ENCODE measurements around the gene RTN4R.
A peak's percentile ranks its signal among the peaks of the same experiment; 100 is the strongest.
"Not testable (repeated sequence)": the region's sequence is repeated elsewhere in the genome, so short reads cannot be mapped to it uniquely, and the experiment has no call there.

Gene RTN4R

DNA sequence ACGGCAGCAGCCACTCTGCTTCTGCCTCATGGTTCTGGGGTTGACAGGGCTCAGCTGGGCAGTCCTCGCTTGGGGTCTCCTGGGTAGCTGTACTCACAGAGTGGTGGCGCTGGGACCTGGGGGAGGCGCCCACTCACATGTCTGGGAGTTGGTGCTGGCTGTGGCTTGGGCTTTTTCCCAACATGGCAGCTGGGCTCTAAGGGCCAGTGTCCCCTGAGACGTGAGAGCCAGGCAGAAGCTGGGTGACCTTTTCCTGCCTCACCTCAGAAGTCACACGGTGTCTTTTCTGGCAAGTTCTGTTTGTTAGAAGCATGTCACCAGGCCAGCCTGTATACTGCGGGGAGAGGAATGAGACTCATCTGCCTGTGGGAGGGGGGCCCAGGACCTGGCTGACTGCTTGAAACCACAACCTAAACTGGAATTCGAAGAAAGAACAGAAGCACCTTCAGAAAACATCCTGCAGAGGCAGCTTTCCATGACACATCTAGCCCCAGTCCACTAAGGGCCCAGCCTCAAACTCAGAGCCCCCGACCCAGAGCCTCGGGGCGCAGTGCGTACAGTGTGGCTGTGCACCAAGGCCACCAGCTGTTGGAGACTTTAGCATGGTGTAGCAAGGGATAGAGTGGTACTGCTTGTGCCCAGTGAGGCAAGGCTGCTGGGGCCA lies 37.2 kb upstream of the RTN4R start:
- H3K36me3 ChIP-seq (ENCODE audit: control insufficient read depth, insufficient read depth, low read length); DNase-seq; H3K4me3 ChIP-seq (ENCODE audit: insufficient read depth, low read depth, low read length, poor library complexity, severe bottlenecking): not testable (repeated sequence)

DNA sequence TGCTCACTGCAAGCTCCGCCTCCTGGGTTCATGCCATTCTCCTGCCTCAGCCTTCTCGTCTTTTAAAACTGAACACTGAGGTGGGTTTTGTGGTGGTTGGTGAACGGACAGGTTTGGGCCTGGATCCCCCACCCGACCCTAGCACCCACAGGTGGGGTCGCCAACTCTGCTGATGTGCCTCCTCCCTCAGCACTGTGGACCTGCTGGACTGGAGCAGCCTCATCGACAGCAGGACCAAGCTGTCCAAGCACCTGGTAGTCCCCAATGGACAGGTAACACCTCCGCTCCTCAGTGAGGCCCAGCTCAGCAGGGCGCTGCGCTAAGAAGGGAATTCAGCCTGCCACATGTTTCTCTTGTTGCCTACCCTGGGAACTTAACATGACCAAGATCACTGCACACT lies 36.5 kb upstream of the RTN4R start:
- H3K27ac ChIP-seq (ENCODE audit: insufficient read depth, low read length, poor library complexity, severe bottlenecking), result no peak overlapping the region
- no peak overlapping the region for H3K4me3 ChIP-seq (ENCODE audit: insufficient read depth, low read depth, low read length, poor library complexity, severe bottlenecking)
- peaks cover 3% of the 10 kb centered on the region for H3K27me3 ChIP-seq (replicated peaks; ENCODE audit: control insufficient read depth, insufficient read depth, low read length, poor library complexity, severe bottlenecking)
- no peaks in the 10 kb centered on the region for H3K9me3 ChIP-seq (ENCODE audit: control insufficient read depth, low read length)
- peaks cover 6% of the 10 kb centered on the region for H3K4me1 ChIP-seq (ENCODE audit: control insufficient read depth, insufficient read depth, low read length, poor library complexity, severe bottlenecking)
- no peaks in the 10 kb centered on the region for H3K36me3 ChIP-seq (ENCODE audit: control insufficient read depth, insufficient read depth, low read length)
- no peak for DNase-seq

More for the DNA sequence above, 37.2 kb upstream of the RTN4R start:
- not testable (repeated sequence) for H3K27me3 ChIP-seq (replicated peaks; ENCODE audit: control insufficient read depth, insufficient read depth, low read length, poor library complexity, severe bottlenecking); H3K27ac ChIP-seq (ENCODE audit: insufficient read depth, low read length, poor library complexity, severe bottlenecking); H3K4me1 ChIP-seq (ENCODE audit: control insufficient read depth, insufficient read depth, low read length, poor library complexity, severe bottlenecking); H3K9me3 ChIP-seq (ENCODE audit: control insufficient read depth, low read length)

DNA sequence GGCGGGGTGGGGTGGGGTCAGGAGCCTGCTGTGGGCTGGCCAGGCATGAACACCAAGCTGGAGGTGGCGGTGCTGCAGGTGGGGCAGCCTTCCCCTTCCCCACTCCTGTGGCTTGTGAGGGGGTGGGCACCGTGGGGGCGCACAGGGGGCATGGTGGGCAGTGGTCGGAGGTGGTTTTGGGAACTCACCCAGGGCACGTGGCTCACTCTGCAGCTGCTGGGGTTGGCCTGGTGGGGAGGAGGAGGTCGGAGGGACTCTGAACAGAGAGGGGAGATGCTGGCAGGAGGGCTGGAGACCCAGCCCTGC lies 35.1 kb upstream of the RTN4R start:
- DNase-seq; H3K27ac ChIP-seq (ENCODE audit: insufficient read depth, low read length, poor library complexity, severe bottlenecking); H3K4me1 ChIP-seq (ENCODE audit: control insufficient read depth, insufficient read depth, low read length, poor library complexity, severe bottlenecking); H3K27me3 ChIP-seq (replicated peaks; ENCODE audit: control insufficient read depth, insufficient read depth, low read length, poor library complexity, severe bottlenecking); H3K4me3 ChIP-seq (ENCODE audit: insufficient read depth, low read depth, low read length, poor library complexity, severe bottlenecking); H3K36me3 ChIP-seq (ENCODE audit: control insufficient read depth, insufficient read depth, low read length); H3K9me3 ChIP-seq (ENCODE audit: control insufficient read depth, low read length): not testable (repeated sequence)

DNA sequence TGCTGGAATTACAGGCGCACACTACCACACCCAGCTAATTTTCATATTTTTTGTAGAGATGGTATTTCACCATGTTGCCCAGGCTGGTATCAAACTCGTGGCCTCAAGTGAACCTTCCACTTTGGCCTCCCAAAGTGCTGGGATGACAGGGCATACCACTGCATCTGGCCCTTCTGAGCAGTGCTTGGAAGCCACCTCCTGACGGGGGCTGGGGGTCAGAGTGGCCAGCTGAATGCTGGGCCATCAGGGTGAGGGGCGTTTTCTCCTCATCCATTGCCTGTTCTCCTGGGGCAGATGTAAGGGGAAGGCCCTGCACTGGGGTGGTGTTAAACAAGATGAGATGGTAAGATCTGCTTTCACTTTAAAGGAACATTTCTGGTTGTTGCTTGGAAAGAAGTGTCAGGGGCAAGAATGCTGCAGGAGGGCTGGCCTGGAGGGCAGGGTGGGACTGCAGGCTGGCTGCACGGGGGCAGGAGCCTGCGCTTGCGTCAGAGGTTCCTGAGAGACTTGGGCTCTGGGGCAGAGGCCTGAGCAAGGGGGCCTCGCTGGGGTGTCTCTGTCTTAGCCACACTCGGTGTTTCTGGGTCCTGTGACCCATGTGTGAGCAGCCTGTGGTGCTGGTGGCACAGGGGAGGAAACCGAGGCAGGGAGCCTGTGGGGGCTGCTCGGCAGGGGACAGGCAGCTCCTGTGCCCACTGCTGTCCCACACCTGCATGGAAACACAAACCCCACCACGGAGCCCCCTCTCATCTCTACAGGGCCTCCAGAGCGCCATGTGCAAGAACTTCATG lies 34.5 kb upstream of the RTN4R start:
- H3K36me3 ChIP-seq (ENCODE audit: control insufficient read depth, insufficient read depth, low read length), result no peaks in the 10 kb centered on the region
- no peaks in the 10 kb centered on the region for H3K9me3 ChIP-seq (ENCODE audit: control insufficient read depth, low read length)
- no peak for DNase-seq
- no peak overlapping the region for H3K27ac ChIP-seq (ENCODE audit: insufficient read depth, low read length, poor library complexity, severe bottlenecking)
- peaks cover 3% of the 10 kb centered on the region for H3K27me3 ChIP-seq (replicated peaks; ENCODE audit: control insufficient read depth, insufficient read depth, low read length, poor library complexity, severe bottlenecking)
- peaks cover 8% of the 10 kb centered on the region for H3K4me1 ChIP-seq (ENCODE audit: control insufficient read depth, insufficient read depth, low read length, poor library complexity, severe bottlenecking)
- no peak overlapping the region for H3K4me3 ChIP-seq (ENCODE audit: insufficient read depth, low read depth, low read length, poor library complexity, severe bottlenecking)

DNA sequence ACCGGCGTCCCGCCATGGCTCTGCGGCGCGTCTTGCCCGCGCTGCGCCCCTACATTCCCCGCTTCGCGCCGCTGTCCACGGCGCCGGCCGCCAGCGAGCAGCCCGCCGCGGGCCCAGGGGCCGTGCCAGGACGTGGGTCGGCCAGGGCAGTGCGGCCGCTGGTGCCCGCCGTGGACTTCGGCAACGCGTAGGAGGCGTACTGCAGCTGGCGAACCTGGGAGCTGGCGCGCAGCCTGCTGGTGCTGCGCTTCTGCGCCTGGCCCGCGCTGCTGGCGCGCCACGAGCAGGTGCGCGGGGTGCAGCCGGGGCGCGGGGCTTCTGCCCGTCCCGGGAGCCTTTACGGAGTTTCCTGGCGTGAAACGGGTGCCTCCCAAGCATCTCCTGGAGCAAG lies 31.6 kb upstream of the RTN4R start:
- no peak for DNase-seq
- Histone ChIP-seq H3K27ac (ENCODE audit: insufficient read depth, low read length, poor library complexity, severe bottlenecking) (no peak overlapping the region), H3K36me3 (ENCODE audit: control insufficient read depth, insufficient read depth, low read length) (no peaks in the 10 kb centered on the region), H3K9me3 (ENCODE audit: control insufficient read depth, low read length) (no peaks in the 10 kb centered on the region), H3K4me1 (ENCODE audit: control insufficient read depth, insufficient read depth, low read length, poor library complexity, severe bottlenecking) (peaks cover 8% of the 10 kb centered on the region), H3K27me3 (replicated peaks; ENCODE audit: control insufficient read depth, insufficient read depth, low read length, poor library complexity, severe bottlenecking) (peaks cover 3% of the 10 kb centered on the region), H3K4me3 (ENCODE audit: insufficient read depth, low read depth, low read length, poor library complexity, severe bottlenecking) (peak overlapping the region; percentile 52)

GRCh38 chr22:20298803-20299745 lies 31.0 kb upstream of the RTN4R start:
- no peaks in the 10 kb centered on the region for H3K9me3 ChIP-seq (ENCODE audit: control insufficient read depth, low read length)
- peaks cover 8% of the 10 kb centered on the region for H3K4me1 ChIP-seq (ENCODE audit: control insufficient read depth, insufficient read depth, low read length, poor library complexity, severe bottlenecking)
- no peaks in the 10 kb centered on the region for H3K36me3 ChIP-seq (ENCODE audit: control insufficient read depth, insufficient read depth, low read length)
- peak overlapping the region; percentile 25 for H3K27ac ChIP-seq (ENCODE audit: insufficient read depth, low read length, poor library complexity, severe bottlenecking)
- peaks cover 3% of the 10 kb centered on the region for H3K27me3 ChIP-seq (replicated peaks; ENCODE audit: control insufficient read depth, insufficient read depth, low read length, poor library complexity, severe bottlenecking)
- H3K4me3 ChIP-seq (ENCODE audit: insufficient read depth, low read depth, low read length, poor library complexity, severe bottlenecking), result peak overlapping the region; percentile 53
- peak; percentile 86 to 90 (median 86) for DNase-seq

- H3K9me3 ChIP-seq (ENCODE audit: control insufficient read depth, low read length), result no peaks in the 10 kb centered on the region
- H3K27ac ChIP-seq (ENCODE audit: insufficient read depth, low read length, poor library complexity, severe bottlenecking), result no peak overlapping the region
- H3K4me1 ChIP-seq (ENCODE audit: control insufficient read depth, insufficient read depth, low read length, poor library complexity, severe bottlenecking), result peaks cover 8% of the 10 kb centered on the region
- peaks cover 3% of the 10 kb centered on the region for H3K27me3 ChIP-seq (replicated peaks; ENCODE audit: control insufficient read depth, insufficient read depth, low read length, poor library complexity, severe bottlenecking)
- DNase-seq, result no peak
- H3K4me3 ChIP-seq (ENCODE audit: insufficient read depth, low read depth, low read length, poor library complexity, severe bottlenecking), result peak overlapping the region; percentile 53
- H3K36me3 ChIP-seq (ENCODE audit: control insufficient read depth, insufficient read depth, low read length), result no peaks in the 10 kb centered on the region
These were observed 30.1 kb upstream of the RTN4R start for GRCh38 chr22:20298110-20298802.

GRCh38 chr22:20297414-20298109 lies 29.4 kb upstream of the RTN4R start:
- H3K27ac ChIP-seq (ENCODE audit: insufficient read depth, low read length, poor library complexity, severe bottlenecking), result no peak overlapping the region
- no peaks in the 10 kb centered on the region for H3K9me3 ChIP-seq (ENCODE audit: control insufficient read depth, low read length)
- peaks cover 8% of the 10 kb centered on the region for H3K4me1 ChIP-seq (ENCODE audit: control insufficient read depth, insufficient read depth, low read length, poor library complexity, severe bottlenecking)
- no peaks in the 10 kb centered on the region for H3K36me3 ChIP-seq (ENCODE audit: control insufficient read depth, insufficient read depth, low read length)
- H3K27me3 ChIP-seq (replicated peaks; ENCODE audit: control insufficient read depth, insufficient read depth, low read length, poor library complexity, severe bottlenecking), result peaks cover 3% of the 10 kb centered on the region
- DNase-seq, result no peak
- H3K4me3 ChIP-seq (ENCODE audit: insufficient read depth, low read depth, low read length, poor library complexity, severe bottlenecking), result no peak overlapping the region

DNA sequence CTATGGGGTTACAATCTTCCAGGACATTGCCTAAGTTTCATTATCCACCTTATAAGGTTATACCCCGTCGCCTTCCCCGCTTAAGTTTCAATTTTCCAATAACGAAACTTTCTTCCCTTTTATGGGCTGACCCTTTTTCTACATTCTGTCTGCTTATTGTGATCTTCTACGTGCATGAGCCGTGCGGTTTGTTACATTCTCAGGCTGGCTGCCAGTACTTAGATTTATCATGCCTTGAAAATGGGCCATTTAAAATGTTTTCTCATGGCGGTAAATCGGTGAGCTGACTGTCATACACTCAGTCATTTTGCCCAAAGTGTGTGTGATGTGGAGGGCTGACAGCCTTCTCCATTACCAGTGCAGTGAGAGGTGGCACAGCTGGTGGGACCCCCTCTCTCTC lies 28.5 kb upstream of the RTN4R start:
- peaks cover under 1% of the 10 kb centered on the region for H3K27me3 ChIP-seq (replicated peaks; ENCODE audit: control insufficient read depth, insufficient read depth, low read length, poor library complexity, severe bottlenecking)
- DNase-seq, result no peak

More for the DNA sequence above, 28.5 kb upstream of the RTN4R start:
- H3K4me1 ChIP-seq (ENCODE audit: control insufficient read depth, insufficient read depth, low read length, poor library complexity, severe bottlenecking), result peaks cover 8% of the 10 kb centered on the region
- H3K36me3 ChIP-seq (ENCODE audit: control insufficient read depth, insufficient read depth, low read length), result no peaks in the 10 kb centered on the region
- no peak overlapping the region for H3K27ac ChIP-seq (ENCODE audit: insufficient read depth, low read length, poor library complexity, severe bottlenecking)
- no peak overlapping the region for H3K4me3 ChIP-seq (ENCODE audit: insufficient read depth, low read depth, low read length, poor library complexity, severe bottlenecking)
- no peaks in the 10 kb centered on the region for H3K9me3 ChIP-seq (ENCODE audit: control insufficient read depth, low read length)
